ENCODE measurements around the gene GSG1L. TPM values are rescaled to one million over a fixed set of nuclear protein-coding genes. Genes with fewer than 3 reads are reported as not detected.

Gene GSG1L
- total RNA-seq, 4 donors from 2014 or later, result not detected

DNA sequence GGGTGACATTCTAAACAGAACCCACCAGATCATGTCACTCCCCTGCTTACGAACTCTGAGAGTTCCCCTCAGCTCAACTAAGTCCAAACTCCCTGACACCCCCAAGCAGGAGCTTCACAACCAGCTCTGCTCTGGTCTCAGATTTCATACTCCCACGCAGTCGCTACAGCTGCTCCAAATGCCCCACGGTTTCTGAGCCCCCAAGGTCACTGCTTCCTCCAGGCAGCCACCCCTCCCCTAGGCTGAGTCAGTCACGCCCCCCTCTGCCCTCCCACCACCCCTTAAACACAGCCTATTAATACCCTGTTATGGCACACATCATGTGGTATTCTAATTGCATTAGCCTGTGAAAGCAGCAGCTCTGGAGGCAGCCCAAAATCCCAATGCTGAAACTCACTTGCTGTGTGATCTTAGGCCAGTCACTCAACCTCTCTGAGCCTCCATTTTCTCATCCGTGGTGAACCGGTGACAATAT, 51.5 kb downstream of the GSG1L start:
- TF ChIP-seq, protein P1, sequence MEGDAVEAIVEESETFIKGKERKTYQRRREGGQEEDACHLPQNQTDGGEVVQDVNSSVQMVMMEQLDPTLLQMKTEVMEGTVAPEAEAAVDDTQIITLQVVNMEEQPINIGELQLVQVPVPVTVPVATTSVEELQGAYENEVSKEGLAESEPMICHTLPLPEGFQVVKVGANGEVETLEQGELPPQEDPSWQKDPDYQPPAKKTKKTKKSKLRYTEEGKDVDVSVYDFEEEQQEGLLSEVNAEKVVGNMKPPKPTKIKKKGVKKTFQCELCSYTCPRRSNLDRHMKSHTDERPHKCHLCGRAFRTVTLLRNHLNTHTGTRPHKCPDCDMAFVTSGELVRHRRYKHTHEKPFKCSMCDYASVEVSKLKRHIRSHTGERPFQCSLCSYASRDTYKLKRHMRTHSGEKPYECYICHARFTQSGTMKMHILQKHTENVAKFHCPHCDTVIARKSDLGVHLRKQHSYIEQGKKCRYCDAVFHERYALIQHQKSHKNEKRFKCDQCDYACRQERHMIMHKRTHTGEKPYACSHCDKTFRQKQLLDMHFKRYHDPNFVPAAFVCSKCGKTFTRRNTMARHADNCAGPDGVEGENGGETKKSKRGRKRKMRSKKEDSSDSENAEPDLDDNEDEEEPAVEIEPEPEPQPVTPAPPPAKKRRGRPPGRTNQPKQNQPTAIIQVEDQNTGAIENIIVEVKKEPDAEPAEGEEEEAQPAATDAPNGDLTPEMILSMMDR (IDR thresholded peaks at IDR 0.05), result no peak
- ATAC-seq (ENCODE audit: low FRiP score) (no peak), DNase-seq (ENCODE audit: low spot score) (no peak)

GRCh38 chr16:28011223-28011622, 52.3 kb downstream of the GSG1L start:
- TF ChIP-seq, protein P1 (IDR thresholded peaks at IDR 0.05), result no peak
- ATAC-seq (ENCODE audit: low FRiP score), result no peak
- DNase-seq (ENCODE audit: low spot score), result no peak

GRCh38 chr16:28010671-28011070, 52.8 kb downstream of the GSG1L start:
- TF ChIP-seq, protein P1 (IDR thresholded peaks at IDR 0.05), result no peak
- DNase-seq (ENCODE audit: low spot score) (no peak), ATAC-seq (ENCODE audit: low FRiP score) (peak; percentile 30)

DNA sequence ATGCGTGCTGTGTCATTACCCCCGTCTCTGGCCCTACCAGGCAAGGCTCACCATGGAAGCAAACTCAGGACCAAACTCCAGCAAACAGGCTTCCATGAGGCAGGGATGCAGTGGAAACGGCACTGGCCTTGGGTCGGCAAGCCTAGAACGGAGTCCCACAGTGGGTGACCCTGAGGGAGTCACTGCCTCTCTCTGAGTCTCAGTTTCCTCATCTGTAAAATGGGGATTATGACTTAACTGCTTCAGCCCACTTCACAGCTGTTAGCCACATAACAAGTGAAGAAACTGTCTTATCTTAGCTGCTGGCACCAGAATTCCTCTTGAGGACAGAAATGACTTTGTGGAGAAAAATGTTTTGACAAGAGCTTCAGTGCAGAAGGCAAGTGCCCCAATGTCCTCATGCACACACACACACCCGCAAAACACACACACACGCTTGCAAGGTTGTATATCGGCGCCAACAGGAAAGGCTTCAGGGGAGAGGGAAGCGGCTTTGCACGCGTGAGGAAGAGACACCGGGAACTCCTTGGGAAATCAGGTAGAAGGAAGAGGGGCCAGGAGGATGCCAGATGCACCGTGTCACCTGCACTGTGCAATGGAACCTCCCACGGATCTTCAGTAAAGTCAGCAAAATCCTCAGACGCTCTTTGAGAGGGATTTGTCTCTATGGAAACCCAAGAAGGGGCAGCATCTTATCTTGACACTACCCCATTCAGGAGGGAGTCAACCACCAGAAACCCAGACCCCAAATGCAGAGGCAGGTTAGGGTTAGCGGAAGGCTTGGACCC, 53.7 kb downstream of the GSG1L start:
- DNase-seq (ENCODE audit: low spot score) (no peak), ATAC-seq (ENCODE audit: low FRiP score) (no peak)
- TF ChIP-seq, protein P1 (IDR thresholded peaks at IDR 0.05), result no peak

GRCh38 chr16:28003923-28004322, 59.6 kb downstream of the GSG1L start:
- no peak for ATAC-seq (ENCODE audit: low FRiP score)
- TF ChIP-seq, protein P1 (IDR thresholded peaks at IDR 0.05), result no peak

DNA sequence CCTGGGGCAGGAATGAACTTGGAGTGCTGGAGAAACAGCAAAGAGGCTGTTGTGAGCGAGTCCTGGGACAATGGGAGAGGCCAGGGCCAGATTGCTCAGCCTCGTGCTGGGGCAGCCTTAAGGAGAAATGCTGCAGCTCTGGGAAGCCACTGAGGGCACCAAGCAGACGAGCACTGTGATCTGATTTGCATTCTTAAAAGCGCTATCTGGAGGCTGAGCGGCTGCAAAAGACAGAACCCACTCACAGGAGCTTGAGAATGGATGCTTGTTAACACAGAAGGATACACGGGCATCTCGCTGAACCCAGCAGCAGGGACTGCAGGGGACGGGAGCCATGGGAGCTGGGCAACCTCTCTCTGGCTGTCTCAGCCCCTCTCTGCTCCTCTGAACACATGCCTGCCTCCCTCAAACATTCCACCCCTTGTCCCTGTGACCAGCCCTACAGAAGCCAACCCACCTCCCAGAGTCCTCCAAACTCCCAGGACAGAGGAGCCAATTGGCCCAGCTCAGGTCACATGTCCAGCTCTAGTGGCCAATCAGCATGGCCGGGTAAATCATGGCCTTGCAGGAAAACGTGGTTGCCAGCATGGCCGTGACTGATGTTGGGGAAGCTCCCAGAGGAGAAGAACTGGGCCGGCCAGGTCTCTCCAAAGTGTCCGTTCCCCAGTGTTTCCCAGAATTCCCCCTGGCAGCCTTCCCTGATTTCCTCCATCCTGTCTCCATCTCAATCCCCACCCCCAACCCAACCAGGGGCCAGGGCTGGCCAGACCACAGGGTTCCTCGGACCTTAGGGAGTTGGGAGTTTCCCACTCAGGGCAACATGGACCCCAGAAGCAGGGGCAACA, 60.3 kb downstream of the GSG1L start:
- DNase-seq (ENCODE audit: low spot score) (no peak), ATAC-seq (ENCODE audit: low FRiP score) (no peak)
- TF ChIP-seq, protein P1 (IDR thresholded peaks at IDR 0.05), result no peak

More at GRCh38 chr16:28003923-28004322, 59.6 kb downstream of the GSG1L start:
- DNase-seq (ENCODE audit: low spot score), result no peak

All from omental fat pad (tissue), 4 donors.